Measurements from ENCODE around the gene ZDHHC24.

GRCh38 chr11:66488957-66489356 lies 56.9 kb downstream of the ZDHHC24 start:
- no peak for TF ChIP-seq SRF (IDR thresholded peaks at IDR 0.05; ENCODE audit: low read depth)
- TF ChIP-seq EZH2phosphoT487 (IDR thresholded peaks at IDR 0.05; ENCODE audit: borderline replicate concordance): no peak
- TF ChIP-seq CTCF (IDR thresholded peaks at IDR 0.05 in 2 of 3, conservative IDR thresholded peaks at IDR 0.05 in 1 of 3; ENCODE audit: borderline replicate concordance in 1 of 3, insufficient read depth in 1 of 3, low read depth in 2 of 3, low read length in 2 of 3): no peak
- no peak for TF ChIP-seq EGR1 (IDR thresholded peaks at IDR 0.05; ENCODE audit: low read depth)
- TF ChIP-seq RAD21 (IDR thresholded peaks at IDR 0.05; ENCODE audit: low read depth): no peak
- no peak for TF ChIP-seq POLR2AphosphoS5 (IDR thresholded peaks at IDR 0.05; ENCODE audit: low read depth, low read length)
- no peak for TF ChIP-seq ATF3 (IDR thresholded peaks at IDR 0.05)
- TF ChIP-seq CEBPB (IDR thresholded peaks at IDR 0.05; ENCODE audit: low read depth): no peak
- no peak for TF ChIP-seq FOSL1 (IDR thresholded peaks at IDR 0.05; ENCODE audit: low read depth)
- TF ChIP-seq REST (IDR thresholded peaks at IDR 0.05; ENCODE audit: low read depth): no peak
- TF ChIP-seq TCF7L2 (IDR thresholded peaks at IDR 0.05; ENCODE audit: borderline replicate concordance, extremely low read depth, insufficient read depth, insufficient read length): no peak
- TF ChIP-seq MAX (IDR thresholded peaks at IDR 0.05): no peak

Data from HCT116 (cell line).